T-helper 1 cell treated with Interleukin-12 subunit alpha and Interleukin-12 subunit beta and Interleukin-4 antibody, amounts not matched to agents 30 μg/mL and 1 μg/mL, for 36 hours (primary cell): ENCODE measurements around the gene KIF21B.

Source experiments
- H3K27ac Mint-ChIP-seq: one replicate; pipeline ENCODE4 v1.8.0; 2021; ENCODE audit warnings: mild to moderate bottlenecking, mixed read lengths
- H3K27me3 Mint-ChIP-seq: one replicate; pipeline ENCODE4 v1.8.0; 2021; ENCODE audit warnings: low read depth, mixed read lengths
- H3K36me3 Mint-ChIP-seq: one replicate; pipeline ENCODE4 v1.8.0; 2021; ENCODE audit warnings: low read depth, mixed read lengths
- H3K4me1 Mint-ChIP-seq: one replicate; pipeline ENCODE4 v1.8.0; 2021; ENCODE audit warnings: low read depth, mixed read lengths
- H3K4me3 Mint-ChIP-seq: one replicate; pipeline ENCODE4 v1.8.0; 2021; ENCODE audit warnings: mild to moderate bottlenecking, moderate library complexity, mixed read lengths
- H3K9me3 Mint-ChIP-seq: one replicate; pipeline ENCODE4 v1.8.0; 2021; ENCODE audit warnings: mixed read lengths

Gene KIF21B

DNA sequence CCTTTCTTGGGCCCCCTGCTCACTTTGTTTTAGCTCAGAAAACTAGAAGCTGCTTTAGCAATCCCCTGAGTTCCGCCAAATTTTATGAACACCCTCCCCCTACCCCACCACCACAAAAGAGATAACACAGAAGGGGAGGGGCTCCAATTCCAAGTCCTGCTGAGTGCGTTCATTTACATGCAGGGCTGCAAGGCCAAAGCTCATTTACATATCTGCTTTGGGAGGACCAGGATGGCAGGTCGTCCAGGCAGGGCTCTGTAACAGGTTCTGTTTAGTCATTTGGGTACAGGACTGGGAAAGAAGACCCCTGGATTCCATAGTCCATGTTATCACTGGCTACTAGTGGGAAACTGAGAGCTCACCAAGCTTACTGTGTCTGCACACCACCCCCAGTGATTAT is 35.9 kb upstream of the KIF21B start:
- H3K27ac Mint-ChIP-seq: no peak overlapping the region
- H3K4me3 Mint-ChIP-seq: no peak overlapping the region
- H3K9me3 Mint-ChIP-seq: no peaks in the 10 kb centered on the region
- H3K27me3 Mint-ChIP-seq: peaks cover 2% of the 10 kb centered on the region
- peaks cover 14% of the 10 kb centered on the region for H3K4me1 Mint-ChIP-seq
- no peaks in the 10 kb centered on the region for H3K36me3 Mint-ChIP-seq

DNA sequence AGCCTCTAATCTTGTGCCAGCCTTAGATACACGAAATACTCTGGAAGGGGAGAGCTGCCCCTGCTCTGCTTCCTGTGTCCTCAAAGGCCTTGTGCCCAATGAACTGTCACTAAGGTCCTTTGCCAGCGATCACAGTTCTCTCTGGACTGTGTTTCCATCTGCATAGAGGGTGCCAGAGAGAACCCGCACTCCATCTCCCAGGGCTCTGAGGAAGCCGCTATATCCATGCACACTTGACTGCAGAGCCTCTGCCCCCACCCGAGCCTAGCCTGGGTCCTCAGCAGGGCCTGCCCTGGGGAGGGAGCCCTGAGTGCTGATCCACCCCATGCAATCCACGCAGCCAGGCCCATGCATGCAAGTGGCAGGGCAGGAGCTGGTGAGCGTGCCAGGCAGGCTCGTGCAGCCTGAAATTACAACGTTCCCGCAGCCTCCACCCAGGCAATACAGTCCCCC is 30.6 kb upstream of the KIF21B start:
- H3K9me3 Mint-ChIP-seq: no peaks in the 10 kb centered on the region
- H3K27me3 Mint-ChIP-seq: peaks cover 3% of the 10 kb centered on the region
- no peak overlapping the region for H3K4me3 Mint-ChIP-seq
- no peak overlapping the region for H3K27ac Mint-ChIP-seq
- H3K36me3 Mint-ChIP-seq: no peaks in the 10 kb centered on the region
- peaks cover 14% of the 10 kb centered on the region for H3K4me1 Mint-ChIP-seq

GRCh38 chr1:201053155-201053860 is 29.8 kb upstream of the KIF21B start:
- Mint-ChIP-seq H3K4me1 (peaks cover 14% of the 10 kb centered on the region), H3K9me3 (no peaks in the 10 kb centered on the region), H3K36me3 (no peaks in the 10 kb centered on the region), H3K27me3 (peaks cover 3% of the 10 kb centered on the region), H3K27ac (no peak overlapping the region), H3K4me3 (no peak overlapping the region)

DNA sequence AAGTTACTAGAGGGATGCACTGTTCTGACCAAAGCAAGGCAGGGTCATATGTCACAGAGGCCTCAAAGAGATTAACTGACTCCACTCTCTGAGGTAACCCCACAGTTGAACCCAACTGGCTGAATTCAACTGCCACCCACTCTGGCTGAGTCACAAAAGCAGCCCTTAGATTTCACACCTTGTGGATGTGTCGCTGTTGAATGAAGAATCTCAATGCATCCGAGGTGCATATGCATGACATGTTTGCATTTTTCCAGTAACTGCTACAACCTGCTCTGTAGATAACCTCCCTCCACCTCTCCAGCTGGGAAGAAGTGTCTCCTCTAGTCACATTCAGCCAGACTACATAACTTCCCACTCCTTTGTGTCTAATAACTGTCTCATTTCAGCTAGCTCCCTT is 27.9 kb upstream of the KIF21B start:
- no peak overlapping the region for H3K4me3 Mint-ChIP-seq
- peaks cover 10% of the 10 kb centered on the region for H3K27me3 Mint-ChIP-seq
- no peaks in the 10 kb centered on the region for H3K36me3 Mint-ChIP-seq
- no peaks in the 10 kb centered on the region for H3K9me3 Mint-ChIP-seq
- H3K27ac Mint-ChIP-seq: no peak overlapping the region
- no peaks in the 10 kb centered on the region for H3K4me1 Mint-ChIP-seq

DNA sequence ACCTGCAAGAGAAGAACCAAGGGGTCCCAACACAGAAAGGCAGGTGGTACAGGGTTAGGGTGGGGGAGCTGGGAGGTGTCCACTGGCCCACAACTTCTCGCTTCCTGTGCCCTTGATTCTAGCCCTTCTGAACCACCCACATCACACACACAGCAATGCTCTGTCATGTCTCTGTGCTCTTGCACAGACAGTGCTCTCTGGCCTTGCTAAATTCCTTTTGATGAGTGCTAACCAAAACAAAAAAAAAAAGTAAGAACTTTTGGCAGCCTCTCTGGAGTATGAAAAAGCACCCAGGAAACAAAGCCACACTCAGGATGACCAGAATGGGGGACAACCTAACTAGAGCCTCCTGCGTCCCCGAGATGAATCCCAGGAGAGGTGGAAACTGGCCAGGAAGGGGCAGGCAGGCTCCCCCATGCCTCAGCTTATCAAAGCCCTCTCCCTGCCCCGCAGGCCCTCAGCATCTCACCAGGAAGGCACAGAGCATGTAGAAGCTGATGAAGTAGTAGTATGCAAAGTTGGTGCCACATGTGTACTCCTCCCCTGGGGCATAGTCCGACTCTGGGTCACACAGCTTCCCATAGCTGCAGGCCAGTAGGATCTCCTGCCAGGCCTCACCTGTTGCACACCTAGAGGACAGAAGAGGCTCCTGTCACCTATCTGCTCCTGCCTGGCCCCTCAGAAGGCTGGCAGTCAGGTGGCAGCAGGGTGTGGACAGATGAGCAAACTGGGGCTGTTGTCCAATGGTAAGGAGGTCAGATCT is 27.2 kb upstream of the KIF21B start:
- Mint-ChIP-seq H3K4me3 (no peak overlapping the region), H3K9me3 (no peaks in the 10 kb centered on the region), H3K27me3 (peaks cover 10% of the 10 kb centered on the region), H3K27ac (no peak overlapping the region), H3K36me3 (no peaks in the 10 kb centered on the region), H3K4me1 (no peaks in the 10 kb centered on the region)

DNA sequence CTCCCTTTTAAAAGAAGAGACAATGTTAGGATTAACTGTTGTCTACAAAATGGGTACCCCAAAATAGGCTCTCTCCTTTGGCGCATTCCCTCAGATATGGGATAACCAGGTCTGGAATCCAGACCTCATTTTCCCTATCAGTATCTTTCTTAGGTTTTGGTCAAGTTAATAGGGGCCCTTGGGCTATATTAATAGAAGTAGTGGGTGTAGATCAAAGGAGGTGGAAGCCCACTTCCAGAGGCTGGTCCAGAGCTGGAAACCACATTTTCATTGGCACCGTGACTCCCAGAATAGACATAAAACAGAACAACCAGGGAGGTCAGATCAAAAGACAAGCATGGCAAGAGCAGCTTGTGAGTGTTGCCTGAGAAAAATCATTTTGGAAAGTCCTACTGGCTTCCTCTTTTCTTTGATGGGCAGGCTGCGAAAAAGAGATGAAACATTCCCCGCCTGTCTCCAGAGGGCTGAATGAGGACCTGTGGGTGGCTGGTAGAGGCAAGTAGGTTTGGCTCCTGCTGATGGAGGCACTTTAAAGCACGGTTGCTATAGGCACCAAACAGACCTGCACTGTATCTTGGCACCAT is 25.8 kb upstream of the KIF21B start:
- no peaks in the 10 kb centered on the region for H3K36me3 Mint-ChIP-seq
- H3K27me3 Mint-ChIP-seq: peaks cover 17% of the 10 kb centered on the region
- no peak overlapping the region for H3K27ac Mint-ChIP-seq
- no peaks in the 10 kb centered on the region for H3K9me3 Mint-ChIP-seq
- no peak overlapping the region for H3K4me3 Mint-ChIP-seq
- no peaks in the 10 kb centered on the region for H3K4me1 Mint-ChIP-seq

DNA sequence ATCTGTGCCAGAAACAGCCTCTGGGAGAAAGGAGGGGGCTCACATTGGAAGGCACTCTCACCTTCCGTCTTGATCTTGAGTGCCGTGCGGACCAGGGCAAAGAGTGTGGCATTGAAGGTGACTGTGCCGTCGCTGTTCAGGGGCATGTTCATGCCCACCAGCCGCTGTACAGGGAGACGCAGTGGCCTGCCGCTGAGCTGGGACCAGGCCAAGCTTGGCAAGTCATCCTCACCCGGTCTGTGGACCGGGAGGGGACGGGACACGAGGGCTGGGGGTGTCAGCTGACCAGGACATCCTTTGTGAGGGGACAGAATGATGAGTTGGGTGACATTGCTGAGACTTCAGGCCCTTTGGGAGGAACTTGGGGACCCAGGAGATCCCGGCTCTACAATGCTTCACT is 25.0 kb upstream of the KIF21B start:
- H3K36me3 Mint-ChIP-seq: no peaks in the 10 kb centered on the region
- H3K4me3 Mint-ChIP-seq: no peak overlapping the region
- peaks cover 20% of the 10 kb centered on the region for H3K27me3 Mint-ChIP-seq
- H3K9me3 Mint-ChIP-seq: no peaks in the 10 kb centered on the region
- no peak overlapping the region for H3K27ac Mint-ChIP-seq
- H3K4me1 Mint-ChIP-seq: no peaks in the 10 kb centered on the region

DNA sequence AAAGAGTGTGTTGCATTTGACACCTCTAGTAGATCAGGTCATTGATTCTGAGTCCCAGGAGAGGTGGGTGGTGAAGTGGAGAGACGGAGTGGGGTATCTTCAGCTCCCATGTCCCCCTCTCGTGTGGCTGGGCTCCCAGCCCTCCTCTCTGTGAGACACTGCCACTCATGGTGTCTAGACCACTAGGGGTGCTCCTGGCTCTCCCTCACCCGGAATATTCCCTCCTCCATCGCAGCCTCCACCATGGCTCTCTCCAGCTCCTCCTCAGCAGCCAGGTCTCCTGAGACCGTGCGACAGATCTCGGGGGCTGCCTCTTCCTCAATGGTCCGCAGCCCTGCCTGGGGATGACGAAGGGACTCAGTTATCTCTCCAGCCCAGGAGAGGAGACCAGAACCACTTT is 20.6 kb upstream of the KIF21B start:
- Mint-ChIP-seq H3K27me3 (peaks cover 17% of the 10 kb centered on the region), H3K4me3 (no peak overlapping the region), H3K4me1 (peaks cover 4% of the 10 kb centered on the region), H3K27ac (no peak overlapping the region), H3K9me3 (no peaks in the 10 kb centered on the region), H3K36me3 (no peaks in the 10 kb centered on the region)

DNA sequence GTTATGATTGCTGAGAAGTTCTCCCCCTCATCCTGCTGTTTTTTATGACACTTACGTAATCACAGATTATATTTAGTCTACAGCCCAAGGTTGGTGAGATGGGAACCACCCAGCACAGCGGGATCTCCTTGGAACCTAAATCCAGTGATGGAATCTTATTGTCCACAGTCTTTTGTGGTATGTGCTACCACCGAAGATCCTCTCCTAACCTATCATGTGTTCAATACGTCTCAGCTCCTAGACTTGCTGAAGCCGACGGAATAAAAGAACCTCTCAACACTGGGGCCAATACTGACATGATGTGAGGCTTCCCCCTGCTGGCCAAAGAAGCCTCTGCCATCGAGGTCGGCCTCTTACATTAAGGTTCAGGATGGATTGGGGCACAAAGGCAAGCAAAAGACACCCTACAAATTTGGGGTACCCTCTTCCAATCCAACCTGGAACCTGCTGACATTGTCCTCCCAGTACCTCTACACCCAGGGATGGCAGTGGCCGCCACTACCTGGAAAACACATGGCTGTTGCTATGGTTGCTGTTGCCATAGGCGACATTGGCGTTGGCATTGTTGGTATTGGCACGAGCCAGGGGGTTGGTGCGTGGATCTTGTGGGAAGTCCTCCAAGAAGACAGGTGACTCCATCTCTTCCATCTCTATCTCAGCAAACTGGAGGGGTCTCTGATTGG is 19.4 kb upstream of the KIF21B start:
- H3K9me3 Mint-ChIP-seq: no peaks in the 10 kb centered on the region
- no peak overlapping the region for H3K4me3 Mint-ChIP-seq
- H3K27ac Mint-ChIP-seq: no peak overlapping the region
- H3K4me1 Mint-ChIP-seq: peaks cover 4% of the 10 kb centered on the region
- no peaks in the 10 kb centered on the region for H3K36me3 Mint-ChIP-seq
- H3K27me3 Mint-ChIP-seq: peaks cover 17% of the 10 kb centered on the region

- Mint-ChIP-seq H3K4me3 (no peak overlapping the region), H3K9me3 (no peaks in the 10 kb centered on the region), H3K36me3 (no peaks in the 10 kb centered on the region), H3K4me1 (peaks cover 4% of the 10 kb centered on the region), H3K27ac (no peak overlapping the region), H3K27me3 (peaks cover 11% of the 10 kb centered on the region)
Measured at GRCh38 chr1:201041011-201041410, 17.5 kb upstream of the KIF21B start.

DNA sequence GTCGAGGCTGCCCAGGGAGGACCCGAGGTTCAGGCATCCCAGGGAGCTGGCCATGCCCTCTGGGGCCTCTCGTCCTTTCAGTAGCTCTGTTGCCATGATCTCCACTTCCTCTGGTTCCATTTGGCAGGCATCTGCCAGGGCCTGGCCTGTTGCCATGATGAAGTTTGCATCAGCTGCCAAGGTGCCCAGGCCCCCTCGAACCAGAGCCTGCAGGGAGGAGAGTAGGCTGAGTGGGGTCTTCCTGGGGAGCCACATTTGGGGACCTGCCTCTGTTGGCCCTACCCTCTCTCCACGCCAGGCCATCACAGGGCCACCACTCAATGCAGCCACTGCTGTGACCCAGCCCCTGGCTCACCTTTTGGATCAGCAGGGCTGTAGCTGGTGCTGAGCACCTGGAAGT is 16.4 kb upstream of the KIF21B start:
- peaks cover 4% of the 10 kb centered on the region for H3K27me3 Mint-ChIP-seq
- H3K36me3 Mint-ChIP-seq: no peaks in the 10 kb centered on the region
- H3K27ac Mint-ChIP-seq: no peak overlapping the region
- no peak overlapping the region for H3K4me3 Mint-ChIP-seq
- no peaks in the 10 kb centered on the region for H3K9me3 Mint-ChIP-seq
- peaks cover 4% of the 10 kb centered on the region for H3K4me1 Mint-ChIP-seq

GRCh38 chr1:201039418-201039817 is 15.9 kb upstream of the KIF21B start:
- Mint-ChIP-seq H3K4me1 (peaks cover 4% of the 10 kb centered on the region), H3K27me3 (peaks cover 3% of the 10 kb centered on the region), H3K27ac (no peak overlapping the region), H3K9me3 (no peaks in the 10 kb centered on the region), H3K4me3 (no peak overlapping the region), H3K36me3 (no peaks in the 10 kb centered on the region)

- H3K4me1 Mint-ChIP-seq: peaks cover 4% of the 10 kb centered on the region
- H3K9me3 Mint-ChIP-seq: no peaks in the 10 kb centered on the region
- H3K27me3 Mint-ChIP-seq: no peaks in the 10 kb centered on the region
- H3K27ac Mint-ChIP-seq: no peak overlapping the region
- H3K4me3 Mint-ChIP-seq: no peak overlapping the region
- no peaks in the 10 kb centered on the region for H3K36me3 Mint-ChIP-seq
Measured at GRCh38 chr1:201038186-201038876, 14.8 kb upstream of the KIF21B start.

DNA sequence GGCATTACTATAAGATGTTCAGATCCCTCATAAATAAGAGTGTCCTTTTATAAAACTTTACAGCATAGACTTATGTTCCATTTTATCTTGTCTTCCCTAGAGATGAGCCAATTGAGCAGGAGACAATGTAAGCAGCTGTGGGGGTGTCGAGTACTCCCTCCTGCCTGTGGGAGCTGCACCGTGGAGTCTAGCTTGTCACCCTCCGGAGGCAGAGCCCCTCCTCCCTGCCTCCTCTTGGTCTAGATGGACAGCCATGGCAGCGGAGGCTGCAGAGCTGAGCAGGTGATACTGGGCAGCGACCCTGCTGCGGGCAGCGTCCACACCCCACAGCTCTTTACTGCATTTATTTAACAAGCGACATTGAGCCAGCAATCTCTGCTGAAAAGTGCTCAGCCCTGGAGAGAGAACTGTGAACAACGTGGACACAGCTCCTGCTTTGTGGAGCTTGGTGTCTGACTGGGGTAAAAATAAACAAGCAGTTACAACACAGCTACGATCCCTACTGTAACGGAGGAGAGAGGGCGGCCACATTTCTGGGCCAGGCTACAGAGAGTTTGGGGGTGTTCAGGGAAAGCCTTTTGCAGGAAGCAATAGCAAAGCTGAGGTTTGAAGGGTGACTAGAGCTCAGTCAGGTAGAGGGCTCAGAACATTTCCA is 12.8 kb upstream of the KIF21B start:
- Mint-ChIP-seq H3K36me3 (no peaks in the 10 kb centered on the region), H3K9me3 (no peaks in the 10 kb centered on the region), H3K27ac (no peak overlapping the region), H3K4me1 (no peaks in the 10 kb centered on the region), H3K4me3 (no peak overlapping the region), H3K27me3 (no peaks in the 10 kb centered on the region)
